ENCODE results near the gene TSEN2. TPM values are rescaled to one million over a fixed set of nuclear protein-coding genes. Genes with fewer than 3 reads are reported as not detected.

The TSEN2 gene
- total RNA-seq, 1 experiment from 2014 or later: 22.0 TPM

DNA sequence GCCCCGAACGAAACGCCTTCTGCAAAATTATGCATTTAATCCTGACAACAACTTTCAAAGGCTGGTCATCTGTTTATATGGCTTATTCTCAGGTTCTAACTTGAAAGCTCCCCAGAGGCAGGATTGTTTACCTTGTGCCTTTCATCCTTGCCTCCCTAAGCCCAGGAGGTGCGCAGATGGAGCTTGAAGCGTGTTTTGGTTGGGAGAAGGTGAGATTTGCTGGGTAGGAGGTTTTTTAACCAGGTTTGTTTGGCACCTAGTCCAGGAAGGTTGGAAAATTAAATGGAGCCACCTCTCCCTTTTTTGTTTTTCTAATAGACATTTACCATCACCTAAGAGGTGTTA lies 675 bp downstream of the TSEN2 start:
- H3T11ph ChIP-seq (ENCODE audit: low read length): no peak overlapping the region
- no peak overlapping the region for H2AFZ ChIP-seq (ENCODE audit: low read length)
- Mint-ChIP-seq H3K36me3 (ENCODE audit: insufficient read depth in 1 of 3, low read depth in 3 of 3) (peaks cover 0 to 12% (median 3%) of the 10 kb centered on the region in 3 experiments; a peak in 5 of 7 replicates), H3K27me3 (ENCODE audit: low read depth) (peaks cover 6% of the 10 kb centered on the region), H3K9me3 (no peaks in the 10 kb centered on the region), H3K4me1 (peaks cover 17 to 23% of the 10 kb centered on the region in 2 experiments), H3K4me3 (peak overlapping the region; percentile 92 to 96), H3K27ac (peak overlapping the region; percentile 25 to 98 (median 97); a peak in 5 of 7 replicates)
- no peak overlapping the region for H3K14ac ChIP-seq (ENCODE audit: insufficient read depth, low read length)
- no peak overlapping the region for H4K8ac ChIP-seq (replicated peaks; ENCODE audit: insufficient read length, low read depth, low read length)
- H3K4me2 ChIP-seq (ENCODE audit: insufficient read depth, insufficient read length, low read length): peak overlapping the region; percentile 61
- H4K91ac ChIP-seq (ENCODE audit: insufficient read length, low read depth, low read length): no peak overlapping the region
- H3K9ac ChIP-seq (ENCODE audit: extremely low read depth, insufficient read length, low read length): peak overlapping the region; percentile 79
- H3K4me1 ChIP-seq (ENCODE audit: insufficient read depth, low read length): peaks cover 3% of the 10 kb centered on the region; the same call in 1 of the 2 replicates
- H4K20me1 ChIP-seq (ENCODE audit: control insufficient read depth, insufficient read depth, insufficient read length): no peaks in the 10 kb centered on the region
- H3K56ac ChIP-seq (ENCODE audit: insufficient read length, low read depth, low read length): no peak overlapping the region
- H2BK5ac ChIP-seq (ENCODE audit: insufficient read length, low read length): no peak overlapping the region
- H3K27ac ChIP-seq (ENCODE audit: insufficient read length, low read depth, low read length): no peak overlapping the region
- TF ChIP-seq, protein P1, sequence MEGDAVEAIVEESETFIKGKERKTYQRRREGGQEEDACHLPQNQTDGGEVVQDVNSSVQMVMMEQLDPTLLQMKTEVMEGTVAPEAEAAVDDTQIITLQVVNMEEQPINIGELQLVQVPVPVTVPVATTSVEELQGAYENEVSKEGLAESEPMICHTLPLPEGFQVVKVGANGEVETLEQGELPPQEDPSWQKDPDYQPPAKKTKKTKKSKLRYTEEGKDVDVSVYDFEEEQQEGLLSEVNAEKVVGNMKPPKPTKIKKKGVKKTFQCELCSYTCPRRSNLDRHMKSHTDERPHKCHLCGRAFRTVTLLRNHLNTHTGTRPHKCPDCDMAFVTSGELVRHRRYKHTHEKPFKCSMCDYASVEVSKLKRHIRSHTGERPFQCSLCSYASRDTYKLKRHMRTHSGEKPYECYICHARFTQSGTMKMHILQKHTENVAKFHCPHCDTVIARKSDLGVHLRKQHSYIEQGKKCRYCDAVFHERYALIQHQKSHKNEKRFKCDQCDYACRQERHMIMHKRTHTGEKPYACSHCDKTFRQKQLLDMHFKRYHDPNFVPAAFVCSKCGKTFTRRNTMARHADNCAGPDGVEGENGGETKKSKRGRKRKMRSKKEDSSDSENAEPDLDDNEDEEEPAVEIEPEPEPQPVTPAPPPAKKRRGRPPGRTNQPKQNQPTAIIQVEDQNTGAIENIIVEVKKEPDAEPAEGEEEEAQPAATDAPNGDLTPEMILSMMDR (conservative IDR thresholded peaks at IDR 0.05): no peak
- H3K79me2 ChIP-seq (ENCODE audit: insufficient read depth, low read length): peaks cover 3% of the 10 kb centered on the region; the same call in 1 of the 2 replicates
- WGBS (ENCODE audit: extremely low coverage, insufficient read length, low lambda C conversion rate): no CpG with 5 or more reads among the region's 5 CpGs
- no peak overlapping the region for H2AK5ac ChIP-seq (ENCODE audit: insufficient read length, low read length)
- DNase-seq: no peak
- no peak overlapping the region for H4K5ac ChIP-seq (ENCODE audit: insufficient read length, low read depth, low read length)
- no peak overlapping the region for H2BK20ac ChIP-seq (ENCODE audit: low read depth, low read length, poor library complexity, severe bottlenecking)
- H3K9me3 ChIP-seq (ENCODE audit: control insufficient read depth, low read depth, low read length): no peaks in the 10 kb centered on the region
- H3K79me1 ChIP-seq (ENCODE audit: insufficient read depth, low read depth, low read length, poor library complexity, severe bottlenecking): no peaks in the 10 kb centered on the region
- no peak overlapping the region for H2BK12ac ChIP-seq (ENCODE audit: insufficient read length, low read depth, low read length)
- no peak overlapping the region for H3K18ac ChIP-seq (ENCODE audit: insufficient read length, low read depth, low read length)
- no peak overlapping the region for H2BK120ac ChIP-seq (ENCODE audit: low read depth, low read length, poor library complexity, severe bottlenecking)
- no peak overlapping the region for H3K4ac ChIP-seq (ENCODE audit: low read depth, low read length)
- H3K23me2 ChIP-seq (ENCODE audit: insufficient read length, low read depth, low read length, poor library complexity, severe bottlenecking): peaks cover 11% of the 10 kb centered on the region
- H3K27me3 ChIP-seq (ENCODE audit: insufficient read depth, low read length): no peaks in the 10 kb centered on the region
- H2BK15ac ChIP-seq (ENCODE audit: low read depth, low read length): no peak overlapping the region
- H3K23ac ChIP-seq (ENCODE audit: insufficient read length, low read depth, low read length): no peak overlapping the region

All from H9 (cell line).